Activated CD8-positive, alpha-beta memory T cell treated with anti-CD3 and anti-CD28 coated beads for 36 hours (primary cell): ENCODE measurements around the gene REELD1. TPM values are rescaled to one million over a fixed set of nuclear protein-coding genes. Genes with fewer than 3 reads are reported as not detected.

Source experiments
- CTCF ChIA-PET: fragments of 350-600 bp; sonication (Branson Sonifier 250); formaldehyde crosslinking; loops from one replicate; lab custom pipeline; 2021; ENCODE audit warnings: antibody characterized with exemption; lab: Charles Lee
- POLR2A ChIA-PET: fragments of 350-600 bp; sonication (Branson Sonifier 250); formaldehyde crosslinking; loops from one replicate; lab custom pipeline; 2021; ENCODE audit warnings: antibody characterized with exemption; lab: Charles Lee
- total RNA-seq, 2 experiments: library from RNA; stranded (reverse); gene quantifications; one replicate each; pipeline ENCODE4 v1.2.3, GENCODE V29; 2021

REELD1 gene
- under 1 TPM; 0.08 to 0.10 TPM for total RNA-seq

DNA sequence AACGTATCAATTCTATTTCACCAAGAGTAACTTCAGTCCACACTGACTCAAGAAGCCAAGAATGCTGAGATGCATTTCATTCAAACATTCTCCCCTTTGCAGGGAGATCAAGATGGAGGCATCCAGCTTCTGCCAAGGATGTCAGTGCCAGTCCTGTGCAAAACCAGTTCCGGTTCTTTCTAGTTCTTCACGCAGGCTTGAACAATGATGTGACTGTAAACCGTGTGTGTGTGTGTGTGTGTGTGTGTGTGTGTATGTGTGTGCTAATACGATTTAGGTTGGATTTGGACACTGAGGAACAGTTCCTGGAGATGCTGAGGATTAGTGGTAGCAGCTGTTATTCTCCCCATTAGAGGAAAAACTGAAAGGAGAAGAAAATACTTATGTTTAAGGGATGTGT lies at the start of gene REELD1:
Gene REELD1, plus strand, starts transcription at position 301 of the 400 bp plus-strand sequence. CDS start 2,415 bp downstream, outside the sequence.
- CTCF ChIA-PET: no interaction called here

GRCh38 chr4:146165221-146165620 lies 49.1 kb upstream of the REELD1 start:
- CTCF ChIA-PET: no interaction called here
- POLR2A ChIA-PET: no interaction called here

More for the DNA sequence above, at the start of gene REELD1:
- POLR2A ChIA-PET: no interaction called here

DNA sequence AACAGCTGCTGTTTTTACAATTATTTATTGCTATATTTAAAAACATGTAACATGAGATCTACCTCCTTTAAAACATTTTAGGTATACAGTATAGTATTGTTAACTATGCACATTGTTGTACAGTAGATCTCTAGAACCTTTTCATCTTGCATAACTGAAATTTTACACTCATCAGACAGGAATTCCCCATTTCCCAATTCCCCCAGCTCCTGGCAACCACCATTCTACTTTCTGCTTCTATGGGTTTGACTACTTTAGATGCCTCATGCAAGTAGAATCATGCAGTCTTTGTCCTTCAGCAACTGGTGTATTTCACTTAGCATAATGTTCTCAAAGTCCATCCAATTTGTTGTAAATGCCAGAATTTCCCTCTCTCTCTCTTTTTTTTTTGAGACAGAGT lies 48.5 kb upstream of the REELD1 start:
- CTCF ChIA-PET: no interaction called here

GRCh38 chr4:146170149-146170548 lies 44.2 kb upstream of the REELD1 start:
- CTCF ChIA-PET: no interaction called here
- POLR2A ChIA-PET: no interaction called here

More for the DNA sequence above, 48.5 kb upstream of the REELD1 start:
- POLR2A ChIA-PET: no interaction called here

DNA sequence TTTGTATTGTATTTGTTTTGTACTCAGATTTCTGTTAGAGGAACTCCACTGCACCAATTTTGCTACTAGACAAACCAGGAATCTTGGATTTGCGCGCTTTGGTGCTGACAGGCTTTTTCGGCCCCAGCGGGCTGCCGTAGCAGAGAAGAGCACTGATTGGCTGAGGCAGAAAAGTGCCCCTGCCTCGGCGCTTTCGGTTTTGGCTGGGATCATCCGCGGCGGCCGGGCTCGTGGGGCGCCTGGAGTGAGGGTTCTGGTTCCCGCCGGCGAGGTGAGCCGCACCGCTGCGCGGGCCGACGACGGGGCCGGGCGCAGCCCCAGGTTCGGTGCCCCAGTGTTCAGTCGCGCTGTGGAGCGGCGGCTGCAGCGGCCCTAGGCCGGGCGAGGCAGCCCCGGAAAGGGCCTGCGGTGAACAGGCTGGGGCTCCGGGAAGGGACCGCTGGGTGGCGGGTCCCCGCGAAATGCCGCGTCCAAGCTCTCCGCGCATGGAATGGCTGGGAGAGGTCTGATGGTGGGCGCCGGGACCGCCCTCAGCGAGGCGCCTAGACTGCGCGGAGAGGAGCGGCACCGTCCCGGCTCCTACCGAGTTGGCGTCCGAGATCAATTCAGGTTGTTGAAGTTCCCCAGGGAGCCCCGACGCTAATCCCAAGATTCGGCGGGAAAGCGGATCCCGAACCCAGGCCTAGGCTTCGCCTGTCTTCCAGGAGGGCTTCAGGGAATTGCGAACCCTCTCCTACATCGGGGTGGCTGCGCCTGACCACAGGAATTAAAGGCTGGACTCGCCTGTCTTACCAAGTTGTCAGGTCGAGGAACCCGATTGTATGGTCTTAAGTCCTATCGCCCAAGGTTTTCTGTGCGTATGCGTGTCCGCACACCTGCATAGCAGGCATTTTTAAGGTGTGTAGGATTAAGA lies 38.5 kb upstream of the REELD1 start, which contains the start of gene LSM6:
Gene LSM6, plus strand, starts transcription at position 178 of the 913 bp plus-strand sequence. CDS start 7,204 bp downstream, outside the sequence.
- CTCF ChIA-PET: no interaction called here
- POLR2A ChIA-PET: interaction anchor here (0.5 kb wide), 1 partner anchor 52 kb away, joined by 7 read pairs; no protein-coding TSS in a partner anchor

GRCh38 chr4:146176891-146177290 lies 37.4 kb upstream of the REELD1 start:
- ChIA-PET CTCF (no interaction called here), POLR2A (no interaction called here)

DNA sequence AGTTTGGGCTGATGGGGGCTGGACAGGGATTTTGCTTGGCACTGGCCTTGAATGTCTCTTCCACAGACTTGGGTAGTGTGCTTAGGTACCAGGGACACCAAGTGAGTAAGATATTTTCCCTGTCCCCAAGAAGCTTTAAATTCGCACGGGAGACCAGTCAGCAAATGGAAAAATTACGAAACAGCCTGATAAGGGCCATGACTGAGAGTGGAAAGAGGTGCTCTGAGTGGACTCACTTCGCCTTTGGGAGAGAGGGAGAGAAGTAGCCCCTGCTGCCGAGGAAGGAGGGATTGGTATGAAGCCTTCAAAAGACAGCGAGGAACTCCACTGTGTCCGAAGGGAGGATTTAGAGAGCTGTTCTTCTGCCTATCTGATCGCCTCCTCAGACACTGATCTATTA lies 36.2 kb upstream of the REELD1 start:
- CTCF ChIA-PET: no interaction called here
- POLR2A ChIA-PET: no interaction called here

GRCh38 chr4:146179784-146180370 lies 34.5 kb upstream of the REELD1 start:
- CTCF ChIA-PET: no interaction called here
- POLR2A ChIA-PET: no interaction called here

GRCh38 chr4:146182443-146182842 lies 31.9 kb upstream of the REELD1 start:
- CTCF ChIA-PET: interaction anchor here (0.5 kb wide), 1 partner anchor 133 kb away, joined by 3 read pairs; no protein-coding TSS in a partner anchor
- POLR2A ChIA-PET: no interaction called here

GRCh38 chr4:146183209-146183608 lies 31.1 kb upstream of the REELD1 start:
- CTCF ChIA-PET: interaction anchor here (0.5 kb wide), 1 partner anchor 133 kb away, joined by 3 read pairs; no protein-coding TSS in a partner anchor
- POLR2A ChIA-PET: no interaction called here

DNA sequence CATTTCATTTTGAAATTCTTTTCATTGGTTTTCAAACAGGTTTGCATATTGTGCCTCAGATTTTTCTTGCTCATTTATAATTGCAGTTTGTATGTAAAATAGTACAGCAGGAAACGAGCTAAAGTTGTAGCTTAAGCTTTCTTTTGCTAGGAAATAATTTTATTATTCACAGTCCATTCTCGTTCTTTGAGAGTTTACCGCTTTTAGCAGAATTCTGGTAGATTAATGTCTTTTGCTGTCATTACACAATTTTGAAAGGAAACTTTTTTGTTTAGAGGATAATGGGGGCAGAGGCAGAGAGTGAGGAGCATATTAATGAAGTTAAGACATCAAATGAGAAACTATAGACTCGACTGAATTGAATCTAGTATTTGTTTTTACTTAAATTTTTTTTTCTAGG lies 28.3 kb upstream of the REELD1 start:
- ChIA-PET POLR2A (no interaction called here), CTCF (no interaction called here)

- ChIA-PET CTCF (no interaction called here), POLR2A (no interaction called here)
Observed at GRCh38 chr4:146186596-146186995, 27.7 kb upstream of the REELD1 start.

DNA sequence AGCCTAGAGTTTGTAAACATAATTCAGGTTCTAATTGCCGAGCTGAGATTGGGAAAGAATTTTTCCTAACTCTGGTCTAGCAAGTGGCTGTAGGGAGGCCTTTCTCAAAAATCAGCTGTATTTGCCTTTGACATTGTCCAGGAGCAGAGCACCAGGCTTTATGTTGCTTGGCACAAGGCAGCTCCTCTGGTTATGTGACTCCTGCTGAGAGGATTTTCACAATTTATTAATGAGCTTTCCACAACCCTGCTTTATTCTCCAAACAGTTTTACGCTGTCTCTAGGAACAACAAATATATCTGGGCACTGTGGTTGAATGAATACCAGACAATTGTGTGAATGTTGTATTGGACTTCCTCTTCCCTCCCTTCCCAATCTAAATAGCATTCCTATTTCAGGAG lies 23.9 kb upstream of the REELD1 start:
- ChIA-PET CTCF (no interaction called here), POLR2A (no interaction called here)

- CTCF ChIA-PET: no interaction called here
- POLR2A ChIA-PET: no interaction called here
Observed at GRCh38 chr4:146191766-146192458, 22.4 kb upstream of the REELD1 start.

- POLR2A ChIA-PET: no interaction called here
- CTCF ChIA-PET: no interaction called here
Observed at GRCh38 chr4:146193628-146194027, 20.7 kb upstream of the REELD1 start.

- CTCF ChIA-PET: no interaction called here
- POLR2A ChIA-PET: no interaction called here
Observed at GRCh38 chr4:146194212-146194611, 20.1 kb upstream of the REELD1 start.

DNA sequence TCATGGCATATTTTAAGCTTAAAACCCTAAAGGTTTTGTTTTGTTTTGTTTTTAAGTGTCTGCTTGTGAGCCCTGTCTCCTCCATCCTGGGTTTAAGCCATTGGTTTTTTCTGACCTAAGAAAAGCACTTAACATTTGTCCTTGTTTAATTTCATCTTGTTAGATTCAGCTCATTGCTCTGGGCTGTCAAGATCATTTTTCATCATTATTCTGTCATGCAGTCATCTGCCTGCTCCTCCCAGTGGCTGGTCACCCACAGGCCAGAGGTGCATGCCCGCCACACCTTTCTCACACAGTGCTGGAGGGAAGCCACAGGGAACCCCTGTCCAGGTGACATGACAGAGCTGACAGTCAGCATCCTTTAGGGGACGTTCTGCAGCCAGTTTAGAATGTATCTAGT lies 11.7 kb upstream of the REELD1 start:
- CTCF ChIA-PET: no interaction called here
- POLR2A ChIA-PET: no interaction called here

DNA sequence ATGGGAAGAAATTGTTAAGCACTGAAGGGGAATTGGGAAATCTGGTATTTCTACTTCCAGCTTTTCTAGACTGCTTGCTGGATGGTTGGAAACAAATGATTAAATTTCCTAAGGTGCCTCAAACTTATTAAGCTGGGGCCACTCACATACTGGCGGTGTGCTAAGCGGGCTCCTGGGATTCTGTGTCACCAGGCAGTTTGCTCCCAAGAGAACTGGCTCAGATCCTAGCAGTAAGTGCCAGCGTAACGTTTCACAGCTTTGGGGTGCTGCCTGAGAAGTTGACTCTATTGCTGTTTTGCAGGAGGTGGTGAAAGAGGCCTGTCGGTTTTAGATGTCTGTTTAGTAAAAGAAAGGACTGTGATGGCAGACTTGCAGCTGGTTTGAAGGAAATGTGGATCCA lies 6.9 kb upstream of the REELD1 start:
- ChIA-PET POLR2A (no interaction called here), CTCF (no interaction called here)

DNA sequence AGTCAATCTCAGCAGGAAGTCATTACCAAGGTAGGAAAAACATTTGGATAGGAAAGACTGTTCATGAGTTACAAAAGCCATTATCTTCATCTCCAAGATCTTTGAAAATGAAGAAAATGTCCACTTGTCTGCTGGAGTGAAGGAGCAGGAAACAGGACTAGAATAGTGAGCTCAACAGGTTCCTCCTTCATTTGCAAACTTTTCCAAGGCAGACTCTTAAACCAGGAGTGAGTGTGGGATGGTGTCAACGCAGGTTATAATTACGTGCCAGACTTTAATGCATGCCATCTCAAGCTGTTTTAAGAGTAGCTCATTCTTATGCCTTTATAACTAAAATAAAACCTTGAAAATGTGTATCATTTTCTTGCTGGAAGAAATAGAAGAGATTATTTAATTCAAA lies 3.4 kb upstream of the REELD1 start:
- POLR2A ChIA-PET: no interaction called here
- CTCF ChIA-PET: no interaction called here

- ChIA-PET POLR2A (no interaction called here), CTCF (no interaction called here)
Observed at GRCh38 chr4:146211440-146211839, 2.9 kb upstream of the REELD1 start.
